ENCODE data around the gene SINHCAF. TPM values are rescaled to one million over a fixed set of nuclear protein-coding genes. Genes with fewer than 3 reads are reported as not detected.

The SINHCAF gene
- total RNA-seq, 2 donors from 2014 or later = 87.1 to 95.7 TPM

DNA sequence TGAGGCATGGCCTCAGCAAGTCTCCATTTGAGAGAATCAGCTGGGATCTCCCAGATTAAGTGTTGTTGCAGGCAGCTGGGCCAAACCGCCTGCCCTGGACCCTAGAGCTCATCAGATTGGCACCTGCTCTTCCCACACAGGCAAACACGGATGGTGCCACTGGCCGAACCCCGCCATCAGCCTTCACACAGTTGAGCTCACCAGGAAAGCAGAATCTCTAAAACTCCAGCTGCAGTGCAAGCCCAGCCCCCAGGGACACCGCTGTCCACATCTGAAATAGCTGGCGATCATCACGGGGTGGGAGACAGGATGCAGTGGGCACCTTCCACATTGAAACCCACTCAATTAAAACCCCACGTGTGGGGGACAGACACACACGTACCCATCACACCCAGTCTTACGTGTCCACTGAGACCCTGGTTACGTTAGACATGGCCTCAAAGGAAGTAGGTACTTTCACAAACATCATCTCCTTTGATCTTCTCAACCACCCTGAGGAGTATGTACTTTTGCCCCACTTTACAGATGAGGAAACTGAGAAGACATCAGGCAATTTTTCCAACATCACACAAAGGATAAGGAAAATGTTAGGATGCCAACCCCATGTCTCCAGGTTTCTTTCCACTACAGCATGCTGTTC is 88.8 kb downstream of the SINHCAF start:
- peaks cover 6% of the 10 kb centered on the region for H3K36me3 Mint-ChIP-seq (ENCODE audit: low read depth)
- ATAC-seq (peak; percentile 60), DNase-seq (no peak)
- no peak overlapping the region for H3K27ac Mint-ChIP-seq
- H3K27me3 Mint-ChIP-seq = peaks cover 86% of the 10 kb centered on the region
- no peaks in the 10 kb centered on the region for H3K9me3 ChIP-seq (ENCODE audit: control insufficient read depth, low read length, poor library complexity, severe bottlenecking)
- peak overlapping the region; percentile 50 for H3K4me3 Mint-ChIP-seq
- H3K4me1 Mint-ChIP-seq = peaks cover 11% of the 10 kb centered on the region

DNA sequence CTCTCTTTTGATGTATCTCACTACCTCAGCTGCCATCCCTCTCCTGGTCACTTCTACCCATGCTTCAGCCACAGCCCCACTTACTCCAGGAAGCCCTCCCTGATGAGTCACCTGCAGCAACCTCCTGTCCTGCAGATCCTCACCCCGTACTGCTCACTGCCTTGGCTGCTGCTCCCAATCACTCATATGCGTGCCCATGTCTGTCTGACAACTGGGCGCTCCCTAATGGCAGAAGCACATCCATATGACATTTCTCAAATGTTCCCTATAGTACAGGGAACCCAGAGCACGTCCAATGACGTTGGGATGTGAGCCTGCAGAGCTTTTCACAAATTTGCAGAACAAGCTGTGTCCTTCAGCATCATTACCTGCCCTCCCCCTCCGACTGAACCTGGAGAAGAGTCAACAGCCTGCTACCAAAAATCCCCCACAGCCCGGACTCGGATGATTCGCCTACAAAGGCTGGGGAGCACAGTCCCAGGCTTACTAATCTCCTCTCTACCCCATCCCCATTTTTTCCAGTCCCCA is 90.0 kb downstream of the SINHCAF start:
- H3K4me1 Mint-ChIP-seq = peaks cover 11% of the 10 kb centered on the region
- peaks cover 83% of the 10 kb centered on the region for H3K27me3 Mint-ChIP-seq
- ATAC-seq (no peak), DNase-seq (no peak)
- H3K27ac Mint-ChIP-seq = peak overlapping the region; percentile 54
- peaks cover 6% of the 10 kb centered on the region for H3K36me3 Mint-ChIP-seq (ENCODE audit: low read depth)
- H3K4me3 Mint-ChIP-seq = peak overlapping the region; percentile 19
- H3K9me3 ChIP-seq (ENCODE audit: control insufficient read depth, low read length, poor library complexity, severe bottlenecking) = no peaks in the 10 kb centered on the region

DNA sequence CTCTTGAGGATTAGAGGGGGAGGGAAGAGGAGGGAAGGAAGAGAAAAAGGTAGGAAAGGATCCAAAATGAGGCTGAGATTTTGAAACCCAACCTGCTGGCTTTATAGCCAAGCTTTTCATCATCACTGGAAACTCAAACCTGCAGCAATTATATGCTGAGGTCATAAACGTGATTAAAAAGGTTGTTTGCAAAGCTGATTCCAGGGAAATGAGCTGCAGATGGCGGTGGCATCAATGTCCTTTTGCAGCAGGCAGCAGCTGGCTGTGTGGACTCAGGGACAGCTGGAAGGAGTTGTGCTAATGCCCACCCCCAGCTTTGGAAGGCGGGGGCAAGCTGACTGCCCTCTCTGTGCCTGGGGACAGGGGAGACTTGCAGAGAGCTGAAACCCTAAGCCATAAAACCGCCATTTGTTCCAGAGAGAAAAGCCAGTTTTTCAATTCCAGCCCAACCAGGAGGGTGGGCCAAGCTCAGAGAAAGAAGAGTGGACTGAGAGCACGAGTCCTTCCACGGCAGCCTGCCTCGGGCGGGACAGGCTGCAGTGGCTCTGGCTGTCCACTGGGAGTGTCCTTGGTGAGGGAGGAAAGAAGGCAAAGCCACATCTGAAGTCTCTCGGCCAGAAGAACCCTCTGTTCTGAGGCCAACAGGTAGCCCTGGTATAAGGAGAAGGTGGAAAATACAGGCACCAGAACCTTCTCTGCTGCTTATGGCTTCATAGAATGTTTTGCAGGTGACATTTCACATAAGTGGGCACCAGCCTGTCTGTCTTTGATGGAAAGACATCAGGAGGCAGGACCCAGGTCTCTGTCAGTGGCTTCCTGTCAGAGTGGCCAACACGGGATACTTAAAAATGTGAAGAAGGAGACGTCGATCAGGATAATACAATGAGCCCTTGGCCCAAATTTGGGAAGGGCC is 90.7 kb downstream of the SINHCAF start:
- no peak for ATAC-seq
- Mint-ChIP-seq H3K36me3 (ENCODE audit: low read depth) (peaks cover 6% of the 10 kb centered on the region), H3K4me3 (no peak overlapping the region), H3K27me3 (peaks cover 77% of the 10 kb centered on the region), H3K4me1 (peaks cover 11% of the 10 kb centered on the region), H3K27ac (no peak overlapping the region)
- no peaks in the 10 kb centered on the region for H3K9me3 ChIP-seq (ENCODE audit: control insufficient read depth, low read length, poor library complexity, severe bottlenecking)
- DNase-seq = no peak

DNA sequence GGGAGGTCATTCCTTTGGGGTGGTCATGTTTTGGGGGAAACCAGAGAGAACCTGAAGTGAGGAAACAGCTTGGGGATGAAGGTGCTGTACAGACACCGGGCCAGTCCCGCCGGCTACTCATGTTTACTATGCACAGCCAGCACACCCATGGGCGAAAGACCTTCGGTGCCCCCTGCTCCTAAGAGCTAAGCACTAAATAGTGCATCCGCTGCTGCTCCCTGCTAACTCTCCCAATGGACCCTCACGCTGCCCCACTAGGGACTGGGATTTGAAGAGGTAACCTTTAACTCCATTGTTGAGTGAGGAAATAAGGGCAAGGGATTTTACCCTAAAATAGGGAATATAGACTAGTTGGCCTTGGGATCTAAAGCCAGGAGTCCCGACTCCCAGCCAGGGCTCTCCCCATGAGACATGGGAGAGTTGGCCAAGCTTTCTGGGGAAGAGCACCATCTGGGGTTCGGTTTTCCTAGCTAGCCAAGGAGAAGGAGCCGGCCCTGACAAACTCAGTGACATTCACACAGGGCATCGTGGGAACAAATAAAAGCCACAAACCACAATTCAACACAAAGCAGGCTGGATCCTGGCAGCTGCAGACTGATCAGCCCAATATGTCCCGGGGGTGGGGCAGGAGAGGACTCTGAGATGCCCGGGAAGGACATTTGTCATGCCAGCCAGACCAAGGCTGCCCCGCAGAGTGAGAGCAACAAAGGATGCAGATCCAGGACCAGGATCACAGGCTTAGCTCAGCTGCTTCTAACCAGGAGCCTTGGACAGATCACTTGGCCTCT is 91.7 kb downstream of the SINHCAF start:
- Mint-ChIP-seq H3K36me3 (ENCODE audit: low read depth) (peaks cover 6% of the 10 kb centered on the region), H3K27me3 (peaks cover 77% of the 10 kb centered on the region), H3K4me1 (peaks cover 11% of the 10 kb centered on the region), H3K4me3 (no peak overlapping the region), H3K27ac (no peak overlapping the region)
- ATAC-seq (no peak), DNase-seq (no peak)
- no peaks in the 10 kb centered on the region for H3K9me3 ChIP-seq (ENCODE audit: control insufficient read depth, low read length, poor library complexity, severe bottlenecking)

DNA sequence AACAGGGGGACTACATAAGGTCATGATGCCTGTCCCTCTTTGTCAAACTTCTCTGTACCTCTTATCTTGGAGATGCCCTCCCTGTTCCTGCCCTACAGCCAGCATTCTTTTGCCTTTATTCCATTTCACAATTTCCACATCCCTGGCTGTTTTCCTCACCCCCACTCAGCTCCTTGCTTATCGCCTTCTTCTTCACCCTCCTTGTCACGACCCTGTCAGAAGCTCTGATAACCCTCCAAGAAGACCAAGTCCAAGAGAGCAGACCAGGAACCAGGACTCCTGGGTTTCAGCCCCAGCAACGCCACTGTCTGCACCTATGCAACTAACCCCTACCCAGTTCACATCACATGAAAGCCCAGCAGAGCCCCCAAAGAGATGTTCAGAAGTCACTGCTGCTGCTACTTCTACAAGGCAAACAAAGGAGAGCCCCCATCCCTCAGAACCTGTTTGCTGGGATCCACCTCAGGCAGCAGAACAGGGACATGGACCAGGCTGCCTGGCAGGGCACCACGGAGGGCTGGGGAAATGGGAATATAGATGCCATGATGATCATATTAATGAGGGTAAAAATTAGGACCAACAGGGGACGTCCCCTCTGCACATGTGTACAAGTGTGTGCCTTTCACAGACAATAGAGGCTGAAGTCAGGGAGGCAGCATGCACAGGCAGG is 92.8 kb downstream of the SINHCAF start:
- H3K4me3 Mint-ChIP-seq = no peak overlapping the region
- H3K9me3 ChIP-seq (ENCODE audit: control insufficient read depth, low read length, poor library complexity, severe bottlenecking) = no peaks in the 10 kb centered on the region
- DNase-seq = no peak
- H3K27me3 Mint-ChIP-seq = peaks cover 68% of the 10 kb centered on the region
- H3K4me1 Mint-ChIP-seq = peaks cover 9% of the 10 kb centered on the region
- no peak overlapping the region for H3K27ac Mint-ChIP-seq
- no peak for ATAC-seq
- peaks cover 6% of the 10 kb centered on the region for H3K36me3 Mint-ChIP-seq (ENCODE audit: low read depth)

DNA sequence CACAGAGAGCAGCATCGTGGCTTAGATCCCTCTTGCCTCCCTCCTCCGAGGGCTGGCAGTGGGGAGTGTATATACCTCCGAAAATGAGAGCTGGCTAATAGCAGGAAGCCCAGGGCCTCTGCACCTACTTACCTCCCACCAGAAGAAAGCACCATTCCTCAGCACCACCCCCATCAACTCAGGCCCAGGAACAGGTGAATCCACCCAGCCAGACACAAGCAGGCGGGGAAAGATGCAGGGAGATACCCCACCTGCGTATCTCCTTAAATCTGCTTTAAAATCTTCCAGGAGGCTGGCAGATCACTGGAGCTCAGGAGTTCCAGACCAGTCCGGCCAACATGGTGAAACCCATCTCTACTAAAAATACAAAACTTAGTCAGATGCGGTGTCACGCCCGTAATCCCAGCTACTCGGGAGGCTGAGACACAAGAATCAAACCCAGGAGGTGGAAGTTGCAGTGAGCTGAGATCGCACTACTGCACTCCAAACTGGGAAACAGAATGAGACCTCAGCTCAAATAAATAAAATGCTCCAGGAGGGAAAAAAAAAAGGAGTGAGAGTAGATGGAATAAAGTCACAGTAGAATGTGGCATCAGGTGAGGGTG is 93.5 kb downstream of the SINHCAF start:
- Mint-ChIP-seq H3K27me3 (peaks cover 61% of the 10 kb centered on the region), H3K36me3 (ENCODE audit: low read depth) (peaks cover 6% of the 10 kb centered on the region), H3K4me3 (no peak overlapping the region), H3K27ac (no peak overlapping the region), H3K4me1 (peaks cover 7% of the 10 kb centered on the region)
- DNase-seq = no peak
- no peaks in the 10 kb centered on the region for H3K9me3 ChIP-seq (ENCODE audit: control insufficient read depth, low read length, poor library complexity, severe bottlenecking)
- ATAC-seq = no peak

DNA sequence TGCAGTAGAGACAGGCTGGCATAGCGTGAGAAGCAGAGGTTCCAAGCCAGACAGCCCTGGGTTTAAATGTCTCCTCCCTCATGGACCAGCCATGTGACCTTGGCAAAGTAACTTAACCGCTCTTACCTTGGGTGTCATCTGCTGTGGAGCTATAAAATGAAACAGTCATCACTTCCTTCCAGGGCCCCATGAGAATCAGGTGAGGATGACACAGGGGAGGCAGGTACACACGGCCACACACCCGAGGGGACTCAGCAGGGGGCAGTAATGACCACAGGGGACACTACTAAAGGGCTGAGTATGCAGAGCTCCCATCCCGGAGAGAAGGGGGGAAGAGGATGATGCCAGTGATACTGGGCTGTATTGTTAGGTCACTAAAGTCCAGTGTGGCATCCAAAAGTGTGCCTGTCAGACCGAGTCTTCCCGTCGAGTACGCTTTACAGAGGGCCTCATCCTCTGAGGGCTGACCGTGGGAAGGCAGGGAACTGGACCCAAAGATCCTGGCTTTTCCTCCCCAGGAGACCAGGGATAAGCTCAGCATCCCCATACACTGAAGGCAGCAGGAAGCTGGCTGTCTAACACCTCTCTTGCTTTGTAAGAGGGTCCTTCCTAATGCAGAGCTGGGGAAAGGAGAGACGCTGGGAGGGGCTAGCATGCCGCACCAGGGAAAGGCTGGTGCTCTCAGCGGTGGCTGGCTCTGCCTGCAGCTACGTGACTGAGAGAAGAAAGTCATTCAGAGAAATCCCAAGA is 94.2 kb downstream of the SINHCAF start:
- no peak overlapping the region for H3K27ac Mint-ChIP-seq
- H3K4me1 Mint-ChIP-seq = peaks cover 4% of the 10 kb centered on the region
- peaks cover 54% of the 10 kb centered on the region for H3K27me3 Mint-ChIP-seq
- DNase-seq (no peak), ATAC-seq (no peak)
- H3K9me3 ChIP-seq (ENCODE audit: control insufficient read depth, low read length, poor library complexity, severe bottlenecking) = no peaks in the 10 kb centered on the region
- no peak overlapping the region for H3K4me3 Mint-ChIP-seq
- peaks cover 6% of the 10 kb centered on the region for H3K36me3 Mint-ChIP-seq (ENCODE audit: low read depth)

All from T-helper 17 cell (primary cell).